IPS-20b (cell line): ENCODE measurements around the gene XYLT1.

Source experiments
- H3K27ac ChIP-seq: one replicate; pipeline ENCODE4 v1.5.1; 2013; ENCODE audit warnings: low read length
- H3K27me3 ChIP-seq: 2 replicates; pipeline ENCODE4 v1.6.1; 2013; ENCODE audit warnings: mild to moderate bottlenecking, low read length, inconsistent platforms; ENCODE audit not compliant: insufficient read depth
- H3K36me3 ChIP-seq: 2 replicates; pipeline ENCODE4 v1.6.1; 2013; ENCODE audit warnings: low read depth, mild to moderate bottlenecking, inconsistent platforms, low read length, moderate library complexity; ENCODE audit not compliant: insufficient read depth
- H3K4me1 ChIP-seq: 2 replicates; pipeline ENCODE4 v1.6.1; 2013; ENCODE audit warnings: mild to moderate bottlenecking, control low read depth, inconsistent platforms, low read length, moderate library complexity; ENCODE audit not compliant: insufficient read depth
- H3K4me3 ChIP-seq: 2 replicates; pipeline ENCODE4 v1.5.1; 2013; ENCODE audit warnings: mild to moderate bottlenecking, low read length, inconsistent platforms
- H3K9ac ChIP-seq: 2 replicates; pipeline ENCODE4 v1.6.1; 2013; ENCODE audit warnings: low read depth, mild to moderate bottlenecking, inconsistent platforms, low read length, moderate library complexity
- H3K9me3 ChIP-seq: 2 replicates; pipeline ENCODE4 v1.6.1; 2013; ENCODE audit warnings: mild to moderate bottlenecking, low read depth, low read length, inconsistent platforms; ENCODE audit not compliant: insufficient read depth

XYLT1 gene

DNA sequence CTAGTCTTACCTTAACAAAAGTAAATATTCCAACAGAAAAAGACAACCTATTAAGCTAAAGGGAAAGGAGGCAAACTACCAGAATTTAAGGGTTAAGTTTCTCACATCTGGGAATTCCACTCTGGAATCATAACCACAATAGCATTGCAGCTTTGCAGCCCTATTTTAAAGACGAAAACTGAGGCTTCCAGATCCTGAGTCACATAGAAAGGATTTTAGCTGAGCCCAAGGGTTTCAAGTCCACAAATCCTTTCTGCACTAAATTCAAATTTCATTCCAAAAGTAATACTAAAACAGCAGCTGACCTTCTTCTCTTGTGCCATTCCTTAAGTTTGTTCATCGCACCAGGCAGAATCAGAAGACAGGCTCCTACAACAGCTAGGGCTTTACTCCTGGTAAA, 17.8 kb downstream of the XYLT1 start:
- H3K9me3 ChIP-seq, result no peaks in the 10 kb centered on the region
- no peaks in the 10 kb centered on the region for H3K4me1 ChIP-seq
- no peaks in the 10 kb centered on the region for H3K36me3 ChIP-seq
- no peak overlapping the region for H3K9ac ChIP-seq
- H3K27me3 ChIP-seq, result no peaks in the 10 kb centered on the region
- no peak overlapping the region for H3K27ac ChIP-seq
- no peak overlapping the region for H3K4me3 ChIP-seq

DNA sequence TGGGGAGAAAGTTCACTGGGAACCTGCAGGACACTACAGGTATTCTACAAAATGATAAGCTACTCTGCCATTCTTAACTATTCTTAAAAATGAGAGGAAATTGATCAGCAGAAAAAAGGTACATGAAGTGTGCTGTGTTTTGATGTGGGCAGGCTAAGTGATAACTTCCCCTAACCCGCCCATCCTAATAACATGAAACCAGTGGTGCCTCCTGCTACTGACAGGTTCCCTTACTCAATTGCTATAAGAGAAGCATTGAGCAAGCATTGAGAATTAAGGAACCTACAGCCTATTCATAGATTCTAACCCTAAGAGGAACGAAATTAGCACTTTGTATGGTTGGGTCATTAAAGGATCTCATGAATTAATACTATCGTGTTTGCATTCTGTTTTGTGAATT, 18.9 kb downstream of the XYLT1 start:
- no peaks in the 10 kb centered on the region; the same call in 1 of the 2 replicates for H3K4me1 ChIP-seq

DNA sequence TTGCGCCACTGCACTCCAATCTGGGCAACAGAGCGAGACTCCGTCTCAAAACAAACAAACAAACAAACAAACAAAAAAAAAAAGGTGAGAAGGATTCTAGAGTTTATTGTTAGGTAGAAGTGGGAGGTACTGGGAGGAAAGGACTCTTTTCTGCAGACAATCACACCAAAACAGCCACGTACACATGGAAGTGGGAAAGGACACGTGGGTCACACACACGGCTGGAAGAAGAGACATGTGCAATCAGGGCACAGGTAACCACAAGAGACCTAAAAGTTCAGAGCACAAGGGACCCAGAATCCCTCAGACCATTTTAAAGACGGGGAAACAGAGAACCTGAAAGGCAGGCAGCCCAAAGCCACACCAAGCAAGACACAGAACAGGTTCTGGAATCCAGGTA, 20.5 kb downstream of the XYLT1 start:
- no peak overlapping the region for H3K9ac ChIP-seq
- H3K4me3 ChIP-seq, result no peak overlapping the region
- no peak overlapping the region for H3K27ac ChIP-seq
- H3K27me3 ChIP-seq, result no peaks in the 10 kb centered on the region
- H3K36me3 ChIP-seq, result no peaks in the 10 kb centered on the region
- peaks cover 8% of the 10 kb centered on the region; the same call in 1 of the 2 replicates for H3K4me1 ChIP-seq
- no peaks in the 10 kb centered on the region for H3K9me3 ChIP-seq

More for the DNA sequence above, 18.9 kb downstream of the XYLT1 start:
- Histone ChIP-seq H3K27ac (no peak overlapping the region), H3K9me3 (no peaks in the 10 kb centered on the region), H3K27me3 (no peaks in the 10 kb centered on the region), H3K9ac (no peak overlapping the region), H3K4me3 (no peak overlapping the region), H3K36me3 (no peaks in the 10 kb centered on the region)

DNA sequence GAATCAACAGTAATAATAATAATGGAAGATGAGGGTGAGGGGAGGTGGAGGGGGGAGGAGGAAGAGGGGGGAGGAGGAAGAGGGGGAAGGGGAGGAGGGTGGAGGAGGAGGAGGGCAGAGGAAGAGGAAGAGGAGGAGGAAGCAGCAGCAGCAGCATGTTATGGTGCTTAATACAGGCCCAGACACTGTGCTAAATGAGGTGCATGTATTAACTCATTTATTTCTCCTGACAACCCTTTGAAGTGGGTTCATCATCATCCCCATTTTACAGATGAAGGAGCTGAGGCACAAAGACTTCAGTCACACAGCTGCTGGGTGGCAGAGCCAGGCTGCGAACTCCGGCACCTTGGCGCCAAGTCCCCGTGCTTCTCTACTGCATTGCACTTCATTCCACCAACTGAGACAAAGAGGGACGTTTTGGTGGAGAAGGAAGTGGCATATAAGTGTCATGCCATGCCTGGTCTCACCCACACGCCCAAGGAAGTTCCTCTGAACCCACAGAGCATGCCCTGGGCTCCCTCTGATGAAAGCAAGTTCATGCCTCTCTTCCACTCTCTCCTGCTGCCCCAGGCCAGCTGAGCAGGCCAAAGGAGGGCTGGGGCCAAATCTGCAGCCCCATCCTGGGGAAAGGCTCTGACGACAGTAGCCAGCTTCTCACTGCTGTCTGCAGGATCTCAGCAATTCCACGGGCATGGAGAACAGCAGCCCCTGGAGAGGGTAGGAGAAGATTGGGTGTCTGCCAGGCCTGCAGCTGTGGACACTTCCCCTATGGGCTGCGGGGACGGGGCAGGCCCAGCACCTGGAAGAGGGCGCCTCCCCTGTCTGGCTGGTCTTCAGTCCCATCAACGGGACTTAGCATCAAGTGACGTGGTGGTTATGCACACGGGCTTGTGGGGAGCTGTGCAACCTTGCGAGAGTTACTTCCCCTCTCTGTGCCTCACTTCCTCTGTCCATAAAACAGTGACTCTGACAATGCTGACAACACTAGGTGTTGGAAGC, 21.8 kb downstream of the XYLT1 start:
- H3K9me3 ChIP-seq, result no peaks in the 10 kb centered on the region
- no peak overlapping the region for H3K9ac ChIP-seq
- no peak overlapping the region for H3K4me3 ChIP-seq
- peaks cover 8% of the 10 kb centered on the region; the same call in 1 of the 2 replicates for H3K4me1 ChIP-seq
- H3K27ac ChIP-seq, result no peak overlapping the region
- no peaks in the 10 kb centered on the region for H3K27me3 ChIP-seq
- H3K36me3 ChIP-seq, result no peaks in the 10 kb centered on the region

DNA sequence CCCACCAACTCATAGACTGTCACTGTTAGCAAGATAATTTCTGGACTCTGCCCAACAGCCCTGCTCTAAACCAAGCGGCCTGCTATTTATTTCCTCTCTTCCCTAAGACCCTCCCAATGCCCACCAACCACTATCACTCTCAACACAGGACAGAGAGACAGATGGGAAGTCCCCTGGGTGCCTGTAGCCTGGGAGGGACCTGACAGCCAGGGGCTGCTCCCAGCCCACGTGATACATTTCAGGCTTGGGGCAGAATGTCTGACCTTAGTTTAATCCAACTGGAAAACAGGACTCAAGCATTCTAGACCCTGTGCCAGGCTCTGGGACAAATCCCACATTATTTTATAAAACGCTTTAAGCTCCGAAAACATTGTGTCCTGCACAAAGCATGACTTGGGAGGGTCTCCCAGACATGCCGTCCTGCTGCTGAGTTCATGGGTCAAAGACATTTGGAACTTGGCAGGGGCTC, 23.6 kb downstream of the XYLT1 start:
- Histone ChIP-seq H3K27me3 (no peaks in the 10 kb centered on the region), H3K4me1 (peaks cover 8% of the 10 kb centered on the region; the same call in 1 of the 2 replicates), H3K9me3 (no peaks in the 10 kb centered on the region), H3K27ac (no peak overlapping the region), H3K36me3 (no peaks in the 10 kb centered on the region), H3K4me3 (no peak overlapping the region), H3K9ac (no peak overlapping the region)

DNA sequence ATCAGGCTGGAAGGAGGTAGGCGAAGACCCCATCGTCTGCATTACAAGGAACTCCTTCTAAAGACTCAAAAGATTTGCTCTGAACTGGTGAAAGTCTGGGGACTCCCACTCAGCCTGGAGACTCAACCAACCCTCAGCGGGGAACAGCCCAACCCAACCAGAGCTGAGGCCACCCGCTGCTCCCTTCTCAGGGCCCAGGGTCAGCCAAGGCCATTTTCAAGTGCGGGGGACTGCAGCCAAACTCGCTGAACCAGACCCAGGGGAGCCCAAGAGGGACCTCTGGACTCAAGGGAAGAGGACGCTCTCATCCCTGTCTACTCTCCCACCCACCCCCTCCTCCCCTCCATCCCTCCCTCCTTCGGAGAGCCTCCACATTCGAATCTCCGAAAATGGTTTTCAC, 24.1 kb downstream of the XYLT1 start:
- Histone ChIP-seq H3K4me1 (peaks cover 8% of the 10 kb centered on the region; the same call in 1 of the 2 replicates), H3K4me3 (no peak overlapping the region), H3K9ac (no peak overlapping the region), H3K27me3 (no peaks in the 10 kb centered on the region), H3K9me3 (no peaks in the 10 kb centered on the region), H3K27ac (no peak overlapping the region), H3K36me3 (no peaks in the 10 kb centered on the region)

DNA sequence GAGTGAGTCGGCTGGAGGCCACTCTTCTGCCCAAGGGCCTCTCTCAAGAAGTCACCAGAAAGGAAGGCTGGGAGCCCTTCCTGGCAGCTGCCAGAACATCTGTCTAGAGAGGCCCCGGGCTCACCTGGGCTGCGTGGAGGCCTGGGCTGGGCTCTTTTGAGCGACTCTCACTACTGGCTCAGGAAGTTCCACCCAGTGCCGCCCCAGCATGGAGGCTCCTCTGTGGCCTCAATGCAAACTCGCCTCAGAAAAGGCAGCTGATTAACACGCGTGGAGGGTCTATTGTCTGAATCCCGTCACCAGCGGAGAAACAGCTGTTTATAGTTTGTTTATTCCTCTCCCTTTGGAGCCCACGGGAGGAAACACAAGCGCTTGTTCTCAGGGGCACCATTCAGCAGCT, 25.3 kb downstream of the XYLT1 start:
- no peaks in the 10 kb centered on the region for H3K9me3 ChIP-seq
- peaks cover 8% of the 10 kb centered on the region; the same call in 1 of the 2 replicates for H3K4me1 ChIP-seq
- H3K36me3 ChIP-seq, result no peaks in the 10 kb centered on the region
- H3K27ac ChIP-seq, result no peak overlapping the region
- H3K27me3 ChIP-seq, result no peaks in the 10 kb centered on the region
- no peak overlapping the region for H3K4me3 ChIP-seq
- H3K9ac ChIP-seq, result no peak overlapping the region

DNA sequence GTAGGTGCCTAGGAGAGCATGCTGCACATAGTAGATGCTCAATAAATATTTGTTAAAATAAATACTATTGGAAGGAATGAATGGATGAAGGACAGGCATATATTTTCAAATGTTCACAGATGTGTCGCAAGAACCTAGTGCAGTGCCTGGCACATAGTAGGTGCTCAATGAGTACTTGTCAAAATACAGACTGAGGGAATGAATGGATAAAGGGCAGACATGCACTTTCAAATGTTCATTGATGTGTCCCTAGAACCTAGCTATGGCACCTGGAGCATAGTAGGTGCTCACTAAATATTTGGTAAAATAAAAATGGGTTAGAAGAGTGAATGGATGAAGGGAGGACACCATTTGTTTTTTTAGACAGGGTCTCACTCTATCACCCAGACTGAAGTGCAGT, 26.1 kb downstream of the XYLT1 start:
- H3K4me3 ChIP-seq, result no peak overlapping the region
- H3K27ac ChIP-seq, result no peak overlapping the region
- no peaks in the 10 kb centered on the region for H3K9me3 ChIP-seq
- H3K27me3 ChIP-seq, result no peaks in the 10 kb centered on the region
- H3K4me1 ChIP-seq, result peaks cover 8% of the 10 kb centered on the region; the same call in 1 of the 2 replicates
- H3K36me3 ChIP-seq, result no peaks in the 10 kb centered on the region
- no peak overlapping the region for H3K9ac ChIP-seq

DNA sequence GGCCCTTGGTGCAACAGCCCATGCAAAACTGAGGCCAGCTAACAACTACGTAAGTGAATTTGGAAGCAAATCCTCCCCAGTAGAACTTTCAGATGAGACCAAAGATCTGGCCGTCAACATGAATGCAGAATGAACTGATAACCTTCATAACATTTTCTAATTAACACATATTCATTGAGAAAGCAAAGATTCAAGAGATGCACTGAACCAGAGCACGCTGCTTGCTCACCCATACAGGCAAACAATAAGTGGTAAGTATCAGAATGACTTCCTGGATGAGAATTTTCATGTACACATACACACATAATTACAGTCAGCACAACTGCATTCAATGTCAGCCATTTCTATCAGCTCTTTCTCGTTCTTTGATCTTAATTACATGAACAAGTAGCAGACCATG, 30.6 kb downstream of the XYLT1 start:
- Histone ChIP-seq H3K4me1 (no peaks in the 10 kb centered on the region; the same call in 1 of the 2 replicates), H3K9ac (no peak overlapping the region), H3K4me3 (no peak overlapping the region), H3K27me3 (no peaks in the 10 kb centered on the region), H3K9me3 (no peaks in the 10 kb centered on the region), H3K27ac (no peak overlapping the region), H3K36me3 (no peaks in the 10 kb centered on the region)

DNA sequence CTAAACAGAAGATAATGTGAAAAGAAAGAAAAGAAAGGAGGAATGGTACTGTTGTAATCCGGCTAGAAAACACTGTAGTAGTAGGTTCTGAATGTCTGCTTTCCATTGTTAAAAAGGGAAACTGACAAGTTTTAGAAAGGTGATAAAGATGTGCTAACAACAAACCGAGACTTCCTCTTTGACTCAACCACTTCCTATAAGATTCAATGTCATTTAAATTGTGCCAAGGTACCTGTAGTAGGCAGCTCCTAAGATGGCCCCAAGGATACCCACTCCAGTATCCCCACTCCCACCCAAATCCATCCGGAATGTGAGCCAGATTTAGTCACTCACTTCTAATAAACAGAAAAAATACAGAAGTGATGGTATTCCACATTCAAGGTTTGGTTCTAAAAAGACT, 31.2 kb downstream of the XYLT1 start:
- H3K27ac ChIP-seq, result no peak overlapping the region
- no peaks in the 10 kb centered on the region for H3K27me3 ChIP-seq
- no peak overlapping the region for H3K4me3 ChIP-seq
- no peak overlapping the region for H3K9ac ChIP-seq
- no peaks in the 10 kb centered on the region for H3K9me3 ChIP-seq
- H3K36me3 ChIP-seq, result no peaks in the 10 kb centered on the region
- no peaks in the 10 kb centered on the region; the same call in 1 of the 2 replicates for H3K4me1 ChIP-seq

DNA sequence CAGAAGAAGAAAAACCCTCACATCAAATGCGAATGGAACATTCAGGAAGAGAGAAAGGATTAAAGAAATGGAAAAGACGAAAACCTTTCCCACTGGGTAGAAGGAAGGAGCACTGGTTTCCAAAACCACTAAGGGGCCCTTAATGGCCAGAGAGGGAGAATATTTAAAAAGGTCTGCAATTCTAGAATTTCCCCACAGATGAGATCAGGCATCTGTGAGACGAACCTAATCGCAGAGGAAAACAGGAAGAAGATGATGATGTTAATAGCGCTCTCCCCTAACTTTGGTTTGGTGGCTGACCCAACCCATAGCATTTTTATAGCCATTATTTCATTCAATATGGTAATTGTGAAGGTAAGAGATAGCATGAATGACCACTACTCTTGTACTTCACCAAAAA, 32.8 kb downstream of the XYLT1 start:
- H3K4me3 ChIP-seq, result no peak overlapping the region
- H3K4me1 ChIP-seq, result peaks cover 15% of the 10 kb centered on the region; the same call in 1 of the 2 replicates
- H3K36me3 ChIP-seq, result no peaks in the 10 kb centered on the region
- H3K9ac ChIP-seq, result no peak overlapping the region
- H3K9me3 ChIP-seq, result no peaks in the 10 kb centered on the region
- H3K27ac ChIP-seq, result no peak overlapping the region
- no peaks in the 10 kb centered on the region for H3K27me3 ChIP-seq
